ENCODE results near the gene WDR90. TPM values are rescaled to one million over a fixed set of nuclear protein-coding genes. Genes with fewer than 3 reads are reported as not detected.

The WDR90 gene
- polyA plus RNA-seq, 3 donors, result 0.13 to 16.5 (median 1.1) TPM

DNA sequence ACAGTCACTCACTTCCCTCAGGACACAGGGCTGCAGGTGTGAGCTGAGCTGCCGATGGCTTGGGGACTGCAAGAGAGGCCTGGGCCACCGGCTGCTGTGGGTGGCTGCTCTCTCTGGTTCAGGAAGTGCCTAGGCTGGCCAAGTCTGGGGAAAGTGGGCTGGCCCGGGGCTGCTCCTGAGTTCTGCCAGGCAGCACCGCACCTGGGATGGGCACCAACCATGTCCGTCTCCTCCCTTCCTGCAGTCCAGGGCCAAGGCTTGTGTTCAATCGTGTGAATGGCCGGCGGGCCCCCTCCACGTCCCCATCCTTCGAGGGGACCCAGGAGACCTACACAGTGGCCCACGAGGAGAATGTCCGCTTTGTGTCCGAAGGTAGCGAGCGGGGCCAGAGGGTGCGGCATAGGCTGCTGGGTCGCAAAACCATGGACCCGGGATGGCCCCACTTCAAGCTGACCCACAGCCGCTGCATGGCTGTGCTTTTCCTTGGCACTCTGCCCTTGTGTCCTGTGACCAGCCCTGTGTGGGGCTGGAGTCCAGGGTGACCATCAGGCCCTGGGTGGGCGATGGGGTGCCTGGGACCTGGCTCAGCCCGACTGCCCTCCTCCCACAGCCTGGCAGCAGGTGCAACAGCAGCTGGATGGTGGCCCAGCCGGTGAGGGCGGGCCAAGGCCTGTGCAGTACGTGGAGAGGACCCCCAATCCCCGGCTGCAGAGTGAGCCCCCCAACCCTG lies 1.8 kb upstream of the WDR90 start:
- no peak overlapping the region for H2AFZ ChIP-seq (ENCODE audit: insufficient read depth, low read depth, low read length, poor library complexity, severe bottlenecking)
- H4K20me1 ChIP-seq (ENCODE audit: insufficient read depth, low read length), result peaks cover 49% of the 10 kb centered on the region
- peaks cover 47% of the 10 kb centered on the region for H3K4me1 Mint-ChIP-seq
- H3K4me2 ChIP-seq (replicated peaks; ENCODE audit: extremely low read depth, low read length, poor library complexity, severe bottlenecking), result peak overlapping the region; percentile 85
- no peaks in the 10 kb centered on the region for H3K9me3 ChIP-seq (replicated peaks in 1 of 2; ENCODE audit: control insufficient read depth in 1 of 2, insufficient read depth in 1 of 2, low read length in 2 of 2)
- no peaks in the 10 kb centered on the region for H3K36me3 ChIP-seq (replicated peaks in 1 of 2; ENCODE audit: control insufficient read depth in 1 of 2, insufficient read depth in 2 of 2, low read length in 2 of 2)
- peaks cover 5 to 15% of the 10 kb centered on the region in 2 donors for H3K36me3 Mint-ChIP-seq
- peaks cover 0 to 3% (median 0%) of the 10 kb centered on the region in 3 donors for H3K27me3 Mint-ChIP-seq (ENCODE audit: low read depth in 3 of 3)
- H3K79me2 ChIP-seq (ENCODE audit: insufficient read depth, low read length), result peaks cover 24% of the 10 kb centered on the region
- no peak overlapping the region for H3K4me3 Mint-ChIP-seq
- intact Hi-C loops (cut with micrococcal nuclease), result no loop called here
- no peak overlapping the region for H3K9ac ChIP-seq (ENCODE audit: insufficient read depth, low read length, poor library complexity, severe bottlenecking)
- TF ChIP-seq, protein P1, sequence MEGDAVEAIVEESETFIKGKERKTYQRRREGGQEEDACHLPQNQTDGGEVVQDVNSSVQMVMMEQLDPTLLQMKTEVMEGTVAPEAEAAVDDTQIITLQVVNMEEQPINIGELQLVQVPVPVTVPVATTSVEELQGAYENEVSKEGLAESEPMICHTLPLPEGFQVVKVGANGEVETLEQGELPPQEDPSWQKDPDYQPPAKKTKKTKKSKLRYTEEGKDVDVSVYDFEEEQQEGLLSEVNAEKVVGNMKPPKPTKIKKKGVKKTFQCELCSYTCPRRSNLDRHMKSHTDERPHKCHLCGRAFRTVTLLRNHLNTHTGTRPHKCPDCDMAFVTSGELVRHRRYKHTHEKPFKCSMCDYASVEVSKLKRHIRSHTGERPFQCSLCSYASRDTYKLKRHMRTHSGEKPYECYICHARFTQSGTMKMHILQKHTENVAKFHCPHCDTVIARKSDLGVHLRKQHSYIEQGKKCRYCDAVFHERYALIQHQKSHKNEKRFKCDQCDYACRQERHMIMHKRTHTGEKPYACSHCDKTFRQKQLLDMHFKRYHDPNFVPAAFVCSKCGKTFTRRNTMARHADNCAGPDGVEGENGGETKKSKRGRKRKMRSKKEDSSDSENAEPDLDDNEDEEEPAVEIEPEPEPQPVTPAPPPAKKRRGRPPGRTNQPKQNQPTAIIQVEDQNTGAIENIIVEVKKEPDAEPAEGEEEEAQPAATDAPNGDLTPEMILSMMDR (IDR thresholded peaks at IDR 0.05), result no peak
- DNase-seq, result no peak
- no peaks in the 10 kb centered on the region for H3K27me3 ChIP-seq (ENCODE audit: control insufficient read depth in 2 of 2, insufficient read depth in 2 of 2, low read length in 2 of 2)
- H3K27ac ChIP-seq (ENCODE audit: low read depth in 1 of 2, low read length in 2 of 2), result no peak overlapping the region
- H3K9me3 Mint-ChIP-seq, result peaks cover 0 to 2% (median 0%) of the 10 kb centered on the region in 7 donors
- peaks cover 33 to 55% of the 10 kb centered on the region in 2 donors for H3K4me1 ChIP-seq (ENCODE audit: control insufficient read depth in 1 of 2, insufficient read depth in 2 of 2, low read length in 2 of 2)
- no peak overlapping the region for H3K4me3 ChIP-seq (replicated peaks in 1 of 3; ENCODE audit: low read depth in 2 of 3, low read length in 3 of 3)
- H3K27ac Mint-ChIP-seq, result no peak overlapping the region
- 93% methylated on average over 20 of the region's 25 CpGs for WGBS (ENCODE audit: insufficient coverage)

DNA sequence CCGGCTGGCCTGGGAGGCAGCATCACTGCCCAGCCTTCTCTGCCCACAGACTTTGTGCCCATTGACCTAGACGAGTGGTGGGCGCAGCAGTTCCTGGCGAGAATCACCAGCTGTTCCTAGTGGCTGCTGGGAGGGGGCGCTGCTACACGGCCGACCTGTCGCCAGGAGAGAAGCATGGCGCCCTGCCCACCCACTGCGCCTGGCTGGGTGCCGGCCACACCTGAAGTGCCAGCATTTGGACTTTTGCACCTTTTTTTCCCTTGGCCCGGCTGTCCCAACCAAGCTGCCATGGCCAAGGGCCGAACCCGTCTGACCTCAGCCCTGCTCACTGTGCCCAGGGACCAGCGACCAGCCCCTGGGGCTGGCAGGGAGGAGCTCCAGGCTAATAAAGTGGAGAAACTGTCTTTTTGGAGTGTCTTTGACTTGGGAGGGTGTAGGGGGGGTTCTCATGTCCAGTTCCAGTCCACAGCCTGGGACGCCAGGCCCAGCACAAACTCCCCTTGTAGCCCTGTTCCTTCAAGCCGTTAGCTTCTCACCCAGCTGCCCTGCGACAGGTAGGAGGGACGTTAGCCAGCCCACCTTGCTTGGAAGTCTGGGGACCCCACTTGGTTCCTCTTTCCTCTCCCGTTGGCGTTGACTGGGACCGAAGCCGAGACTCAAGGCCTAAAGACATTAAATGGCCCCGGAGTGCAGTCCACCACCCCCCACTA lies 939 bp upstream of the WDR90 start:
- Mint-ChIP-seq H3K36me3 (peaks cover 5 to 15% of the 10 kb centered on the region in 2 donors), H3K4me1 (peaks cover 39% of the 10 kb centered on the region), H3K27me3 (ENCODE audit: low read depth in 3 of 3) (peaks cover 0 to 3% (median 0%) of the 10 kb centered on the region in 3 donors), H3K27ac (peak overlapping the region; percentile 72 to 91 (median 87)), H3K4me3 (peak overlapping the region; percentile 73 to 85), H3K9me3 (peaks cover 0 to 2% (median 0%) of the 10 kb centered on the region in 7 donors)
- 46% methylated on average over 19 of the region's 24 CpGs for WGBS (ENCODE audit: insufficient coverage)
- TF ChIP-seq, protein P1 (IDR thresholded peaks at IDR 0.05), result peak; percentile 49
- Histone ChIP-seq H3K27ac (ENCODE audit: low read depth in 1 of 2, low read length in 2 of 2) (peak overlapping the region; percentile 82 to 90), H3K4me1 (ENCODE audit: control insufficient read depth in 1 of 2, insufficient read depth in 2 of 2, low read length in 2 of 2) (peaks cover 24 to 46% of the 10 kb centered on the region in 2 donors), H3K27me3 (ENCODE audit: control insufficient read depth in 2 of 2, insufficient read depth in 2 of 2, low read length in 2 of 2) (no peaks in the 10 kb centered on the region), H4K20me1 (ENCODE audit: insufficient read depth, low read length) (peaks cover 43% of the 10 kb centered on the region), H3K4me2 (replicated peaks; ENCODE audit: extremely low read depth, low read length, poor library complexity, severe bottlenecking) (peak overlapping the region; percentile 85), H3K36me3 (replicated peaks in 1 of 2; ENCODE audit: control insufficient read depth in 1 of 2, insufficient read depth in 2 of 2, low read length in 2 of 2) (no peaks in the 10 kb centered on the region), H3K4me3 (replicated peaks in 1 of 3; ENCODE audit: low read depth in 2 of 3, low read length in 3 of 3) (peak overlapping the region; percentile 36 to 79 (median 67)), H3K9ac (ENCODE audit: insufficient read depth, low read length, poor library complexity, severe bottlenecking) (peak overlapping the region; percentile 85), H3K9me3 (replicated peaks in 1 of 2; ENCODE audit: control insufficient read depth in 1 of 2, insufficient read depth in 1 of 2, low read length in 2 of 2) (no peaks in the 10 kb centered on the region), H3K79me2 (ENCODE audit: insufficient read depth, low read length) (peaks cover 17% of the 10 kb centered on the region), H2AFZ (ENCODE audit: insufficient read depth, low read depth, low read length, poor library complexity, severe bottlenecking) (peak overlapping the region; percentile 94)
- intact Hi-C loops (cut with micrococcal nuclease), result no loop called here
- DNase-seq, result peak in 2 of 3 donors; percentile 17 to 40
